NCI-H1092 (cell line): Measurements from ENCODE around the gene SF3A1.

Experiments used
- DNase-seq: peaks from one replicate; lab custom pipeline; 2025; lab: John Stamatoyannopoulos, UW

The SF3A1 gene

GRCh38 chr22:30301995-30302809 is 54.5 kb downstream of the SF3A1 start:
- no peak for DNase-seq

DNA sequence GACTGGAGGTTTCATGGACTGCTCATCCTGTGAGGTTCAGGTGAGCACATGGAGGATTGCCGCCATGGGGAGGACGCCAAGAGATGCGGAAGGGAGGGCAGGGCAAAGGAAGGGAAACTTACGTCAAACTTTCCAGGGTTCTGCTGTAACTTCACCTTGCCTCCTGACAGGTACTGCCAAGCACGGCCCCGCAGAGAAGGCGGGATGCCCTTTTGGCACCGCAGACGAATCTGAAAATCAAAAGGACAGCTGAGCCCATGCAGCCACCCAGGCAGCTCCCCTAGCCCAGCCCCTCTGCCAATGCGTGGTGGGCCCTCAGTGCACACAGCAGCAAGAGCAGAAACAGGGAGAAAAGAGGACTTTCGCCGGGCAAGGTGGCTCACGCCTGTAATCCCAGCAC is 57.4 kb downstream of the SF3A1 start:
- no peak for DNase-seq

DNA sequence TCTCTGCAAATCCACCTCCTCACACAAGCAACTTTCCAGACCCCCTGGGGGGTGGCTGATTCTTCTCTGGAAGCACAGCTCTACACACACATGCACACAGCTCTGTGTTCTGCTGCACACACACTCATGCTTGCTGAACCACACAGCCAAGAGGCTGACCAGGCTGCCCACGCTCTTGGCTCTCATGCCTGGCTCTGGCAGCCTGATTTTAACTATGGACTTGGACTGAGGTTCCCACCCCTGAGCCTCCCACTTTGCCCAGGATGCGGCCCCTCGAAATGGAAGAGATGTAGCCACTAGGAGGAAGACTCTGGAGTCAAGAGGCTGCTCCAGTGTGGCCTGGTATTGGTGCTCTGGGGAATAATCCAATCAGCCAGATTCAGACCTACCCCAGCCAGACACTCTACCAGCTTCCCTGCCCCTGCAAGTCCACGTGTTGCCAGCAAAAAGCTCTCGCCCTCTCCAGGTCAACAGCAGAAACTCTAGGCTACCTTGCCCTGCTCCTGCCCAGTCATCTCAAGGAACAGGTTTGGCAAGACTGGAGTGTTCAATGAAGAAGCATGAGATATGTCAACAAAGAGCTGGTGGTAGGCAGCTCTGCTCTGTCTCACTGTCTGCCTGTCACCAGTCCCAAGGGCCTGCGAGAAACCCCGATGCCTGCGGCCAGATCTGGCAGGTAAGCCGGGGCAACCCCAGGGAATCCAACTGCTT is 58.5 kb downstream of the SF3A1 start:
- DNase-seq = no peak

DNA sequence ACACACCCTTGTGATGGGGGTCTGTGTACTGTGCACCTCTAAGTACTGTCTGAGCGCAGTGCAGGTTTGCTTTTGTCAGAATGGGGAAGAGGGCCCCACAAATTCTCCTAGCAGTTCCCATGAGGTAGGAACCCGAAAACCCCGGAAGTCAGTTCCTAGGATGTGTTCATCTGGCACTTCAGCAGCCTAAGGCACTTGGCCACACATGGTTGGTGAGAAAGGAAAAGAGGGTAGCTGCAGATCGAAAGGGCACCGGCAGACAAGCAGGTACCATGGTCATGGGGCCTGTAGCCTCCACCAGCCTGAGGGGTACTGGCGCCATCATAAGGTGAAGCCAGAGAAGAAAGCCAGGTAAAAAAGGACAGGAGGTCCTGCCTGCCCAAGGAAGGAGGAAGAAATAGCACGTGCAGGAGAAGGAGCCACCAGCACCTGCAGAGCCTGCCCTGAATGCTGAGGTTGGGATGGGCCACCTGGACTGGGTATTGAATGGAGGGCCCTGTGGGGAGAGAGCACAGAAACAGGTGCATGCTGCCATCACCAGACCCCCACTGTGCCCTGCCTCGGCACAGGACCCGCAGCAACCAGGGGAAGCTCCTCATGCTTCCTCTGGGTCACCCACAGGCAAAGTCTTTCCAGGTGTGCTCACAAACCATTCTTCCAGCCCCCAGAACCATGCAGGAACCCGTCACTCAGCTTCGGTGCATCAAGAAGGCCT is 59.3 kb downstream of the SF3A1 start:
- no peak for DNase-seq

DNA sequence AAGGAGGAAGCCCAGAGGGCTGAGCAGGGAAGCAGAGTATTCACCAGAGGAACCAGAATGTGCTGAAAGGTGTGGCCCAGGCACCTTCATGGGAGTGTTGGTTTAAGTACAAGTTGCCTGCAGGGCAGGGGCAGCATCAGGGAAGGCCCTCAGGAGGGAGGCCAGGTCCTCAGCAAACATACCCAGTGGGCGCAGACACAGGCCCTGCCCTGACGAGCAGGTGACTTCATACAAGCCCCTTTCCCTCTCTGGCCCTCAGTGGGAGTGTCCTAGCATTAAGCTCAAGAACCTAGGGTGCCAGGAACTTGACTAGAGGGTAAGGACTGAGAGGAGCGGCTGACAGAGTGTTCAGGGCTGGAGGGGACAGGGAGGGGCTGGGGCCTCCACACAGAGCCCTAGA is 59.9 kb downstream of the SF3A1 start:
- DNase-seq = no peak

- DNase-seq = no peak
These were observed 60.4 kb downstream of the SF3A1 start for GRCh38 chr22:30296324-30296723.

GRCh38 chr22:30295576-30295975 is 61.1 kb downstream of the SF3A1 start:
- DNase-seq = no peak

GRCh38 chr22:30294830-30295229 is 61.9 kb downstream of the SF3A1 start:
- no peak for DNase-seq

- DNase-seq = no peak
These were observed 62.6 kb downstream of the SF3A1 start for GRCh38 chr22:30294066-30294465.

GRCh38 chr22:30293026-30293425 is 63.7 kb downstream of the SF3A1 start:
- no peak for DNase-seq

DNA sequence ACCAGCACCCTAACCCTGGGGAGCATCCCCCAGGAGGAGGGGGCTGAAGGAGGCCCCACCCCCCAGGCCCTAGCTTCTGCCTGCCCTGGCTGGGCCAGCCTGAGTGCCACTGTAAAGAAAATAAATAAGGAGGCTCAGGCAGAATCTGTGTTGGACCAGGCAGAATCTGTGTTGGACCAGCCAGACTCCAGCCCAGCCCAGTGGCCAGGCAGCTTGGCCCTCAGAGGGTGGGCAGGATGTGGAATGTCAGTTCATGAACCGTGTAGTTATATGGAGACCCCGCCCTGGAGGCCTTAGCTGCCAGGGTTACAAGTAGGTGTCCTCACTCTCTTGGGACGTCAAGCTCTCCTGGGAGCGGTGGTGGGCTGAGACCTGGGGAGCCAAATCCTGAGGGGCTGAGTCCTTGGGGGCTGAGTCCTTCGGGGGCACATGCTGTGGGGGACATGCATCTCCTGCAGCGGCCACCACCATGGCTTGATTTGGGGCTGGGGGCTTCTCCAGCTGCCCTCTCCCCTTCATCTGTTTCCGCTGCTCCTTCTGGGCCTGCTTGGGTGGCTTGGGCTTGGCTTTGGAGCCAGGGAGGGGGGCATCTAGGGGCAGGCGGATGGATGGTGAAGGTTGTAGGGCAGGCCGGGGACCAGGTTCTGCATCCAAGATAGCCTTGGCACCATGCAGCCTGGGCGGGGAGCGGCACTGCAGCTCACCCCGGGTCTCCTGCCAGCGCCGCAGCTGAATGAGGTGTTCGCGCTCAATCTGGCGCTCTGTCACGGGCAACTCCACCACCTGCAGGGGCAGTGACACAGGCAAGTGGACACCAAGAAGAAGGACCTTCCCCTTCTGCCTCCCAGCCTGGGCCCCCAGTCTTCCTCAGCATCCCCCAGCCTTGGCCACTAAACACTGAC is 64.4 kb downstream of the SF3A1 start:
- no peak for DNase-seq

DNA sequence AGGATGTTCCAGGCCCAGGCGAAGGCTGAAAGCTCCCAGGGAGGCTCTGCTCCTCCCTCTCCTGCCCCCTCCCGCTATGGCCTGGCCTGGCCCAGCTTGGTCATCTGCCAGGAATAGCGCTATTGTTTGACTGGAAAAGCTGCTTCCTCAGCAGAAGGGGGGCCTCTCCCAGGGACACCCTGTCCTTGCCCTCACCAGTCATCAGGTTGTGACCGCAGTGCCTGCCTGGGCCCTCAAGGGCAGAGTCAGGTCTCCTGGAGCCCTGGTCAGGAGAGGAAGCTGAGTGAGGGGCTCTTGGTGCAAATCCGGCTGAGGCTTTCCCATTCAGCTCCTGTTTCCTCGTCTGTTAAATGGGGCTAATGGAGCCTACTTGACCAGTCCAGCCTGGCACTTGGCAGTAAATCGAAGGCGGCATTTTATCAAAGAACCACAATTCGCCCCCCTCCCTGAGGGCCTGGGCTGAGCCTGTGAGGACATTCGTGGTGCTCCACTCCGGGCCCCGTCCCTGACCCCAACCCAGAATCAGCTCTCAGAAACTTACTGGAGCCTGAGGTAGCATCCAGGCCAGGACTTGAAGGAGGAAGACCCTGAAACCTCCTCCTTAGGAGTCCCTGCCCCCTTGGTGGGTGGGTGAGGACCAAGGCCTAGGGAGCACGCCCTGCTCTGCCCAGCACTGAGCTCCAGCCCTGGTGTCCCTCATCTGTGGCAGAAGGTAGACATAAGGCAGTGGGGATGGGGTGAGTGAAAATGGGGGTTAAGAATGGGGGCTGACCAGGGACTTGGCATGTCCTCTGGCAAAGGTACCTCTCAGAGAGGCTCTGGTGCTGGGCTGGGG is 65.4 kb downstream of the SF3A1 start:
- DNase-seq = peak; percentile 38

- peak; percentile 38 for DNase-seq
These were observed 66.2 kb downstream of the SF3A1 start for GRCh38 chr22:30290342-30291057.

DNA sequence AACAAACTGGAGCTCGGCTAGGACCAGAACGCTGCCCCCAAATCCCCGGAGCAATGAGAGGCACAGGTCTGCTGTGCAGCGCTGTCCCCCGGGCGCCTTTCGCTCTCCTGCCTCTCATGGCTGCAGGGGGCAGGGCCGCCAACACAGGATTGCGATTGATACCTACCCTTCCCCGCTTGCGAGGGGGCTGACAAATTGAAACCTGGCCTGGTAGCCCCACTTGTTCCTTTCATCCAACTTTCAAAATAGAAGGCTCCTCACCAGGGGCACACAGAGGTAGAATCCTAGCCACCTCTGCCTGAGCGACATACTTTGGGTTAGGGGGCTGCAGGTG is 66.7 kb downstream of the SF3A1 start:
- DNase-seq = no peak

- peak; percentile 86 for DNase-seq
These were observed 67.3 kb downstream of the SF3A1 start, which contains the start of gene CASTOR1 for GRCh38 chr22:30289141-30289979. Gene CASTOR1 (minus strand): TSS chr22:30289505. CDS start chr22:30289497, 8 bp downstream.

GRCh38 chr22:30288419-30289140 is 68.1 kb downstream of the SF3A1 start:
- no peak for DNase-seq

DNA sequence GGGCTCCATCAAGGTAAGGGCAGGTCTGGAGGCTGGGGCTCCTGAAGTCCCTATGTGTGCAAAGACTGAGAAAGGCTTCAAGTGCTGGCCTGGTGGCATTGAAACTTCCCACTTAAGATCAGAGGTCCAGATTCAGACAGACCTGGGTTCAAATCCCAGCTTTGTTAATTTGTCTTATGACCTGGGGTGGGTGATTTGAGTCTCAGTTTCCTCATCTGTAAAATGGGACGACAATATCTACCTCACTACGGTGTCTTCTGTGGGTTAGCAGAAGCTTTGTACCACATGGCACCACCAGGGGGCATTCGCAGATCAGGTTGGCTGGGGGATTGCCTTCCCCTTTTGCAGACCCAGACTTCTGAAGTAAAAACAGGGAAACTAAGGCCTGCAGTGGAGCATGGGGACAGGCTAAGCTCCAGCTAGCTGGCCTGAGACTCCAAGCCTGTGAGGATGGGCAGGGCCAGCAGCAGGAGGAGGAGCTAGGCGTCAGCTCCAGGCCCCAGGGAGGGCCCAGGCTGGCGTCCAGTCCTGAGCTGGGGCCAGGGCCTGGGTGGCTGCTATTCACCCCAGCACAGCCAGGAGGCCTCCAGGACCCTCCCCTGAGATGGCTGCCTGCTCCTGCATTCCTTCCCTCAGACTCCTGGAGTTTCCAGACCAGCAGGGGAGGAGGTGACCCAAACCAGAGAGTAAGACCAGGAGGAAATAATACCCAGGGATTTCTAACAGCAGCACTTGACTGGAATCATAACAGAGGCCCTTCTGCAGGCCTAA is 68.9 kb downstream of the SF3A1 start:
- peak; percentile 64 for DNase-seq
